LoVo (cell line): Measurements from ENCODE around the gene NPR3.

Source experiments
- DNase-seq: peaks from one replicate; pipeline ENCODE4 v3.0.0-alpha.2; 2016; ENCODE audit warnings: low spot score

NPR3 gene

DNA sequence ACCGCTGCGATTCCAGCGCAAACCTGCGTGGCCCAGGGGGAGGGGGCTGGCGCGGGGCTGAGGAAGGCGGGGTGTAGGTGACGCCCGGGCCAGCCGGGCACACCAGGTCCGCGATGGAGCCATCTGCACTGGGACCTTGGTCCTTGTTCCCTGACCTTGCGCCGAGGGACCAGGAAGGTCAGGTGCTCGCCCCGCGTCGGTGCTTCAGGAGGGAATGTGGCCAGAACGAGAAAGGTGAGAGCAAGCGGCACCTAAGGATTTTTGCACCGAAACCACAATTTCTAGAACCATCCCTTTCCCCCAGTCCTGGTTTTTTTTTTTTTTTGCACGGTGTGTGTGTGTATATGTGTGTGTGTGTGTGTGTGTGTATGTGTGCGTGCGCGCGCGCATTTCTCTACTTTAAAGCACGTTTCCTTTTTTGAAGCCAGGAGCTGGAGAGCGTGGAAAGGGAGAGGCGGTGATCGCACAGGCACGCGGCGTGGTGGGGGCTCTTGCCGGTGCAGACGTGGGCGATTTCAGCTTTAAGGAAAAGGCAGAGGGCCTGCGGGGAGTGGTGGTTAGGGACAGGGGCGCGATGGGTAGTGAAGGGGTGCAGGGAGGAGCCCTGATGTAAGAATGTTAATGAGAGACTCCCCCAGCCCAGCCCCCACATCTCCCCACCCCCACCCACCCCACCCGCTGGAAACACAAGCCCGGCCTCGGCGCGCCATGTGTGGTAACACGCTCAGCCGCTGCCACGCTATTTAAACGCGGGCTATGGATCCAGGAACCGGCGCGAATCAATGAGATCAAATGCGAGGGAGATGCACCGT, at the start of gene NPR3:
Gene NPR3 (plus strand): TSS at position 772 of the 812 bp plus-strand sequence. CDS start 456 bp downstream, outside the sequence.
- no peak for DNase-seq

DNA sequence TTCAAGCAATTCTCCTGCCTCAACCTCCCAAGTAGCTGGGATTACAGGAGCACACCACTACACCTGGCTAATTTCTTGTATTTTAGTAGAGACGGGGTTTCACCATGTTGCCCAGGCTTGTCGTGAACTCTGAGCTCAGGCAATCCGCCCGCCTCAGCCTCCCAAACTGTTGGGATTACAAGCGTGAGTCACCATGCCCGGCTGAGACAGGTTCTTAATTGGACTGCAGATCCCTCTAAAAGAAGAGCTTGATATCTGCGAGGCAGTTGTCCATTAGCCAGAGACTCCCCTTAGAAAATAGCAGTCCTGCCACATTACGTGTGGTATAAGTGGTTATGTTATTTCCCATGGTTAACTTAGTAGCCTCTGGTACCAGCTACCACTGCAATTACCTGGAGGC, 46.6 kb upstream of the NPR3 start:
- no peak for DNase-seq

DNA sequence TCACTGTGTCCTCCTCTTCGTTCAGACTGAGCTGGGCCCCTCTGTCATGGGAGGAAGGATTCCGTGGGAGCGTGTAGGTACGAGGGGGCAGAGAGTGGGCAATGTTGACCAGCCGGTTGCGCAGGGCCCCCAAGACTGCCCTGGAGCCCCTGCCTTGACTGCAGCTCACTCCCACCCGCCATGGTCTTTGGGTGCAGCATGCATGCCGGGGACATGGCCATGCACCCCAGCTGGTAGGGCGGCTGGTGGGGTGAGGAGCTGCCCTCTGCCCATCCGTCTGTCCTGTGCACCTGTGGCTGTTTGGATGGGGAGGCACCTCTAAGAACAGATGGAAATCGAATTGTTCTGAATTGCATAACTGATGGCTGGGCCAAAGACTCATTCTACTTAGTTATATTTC, 42.6 kb upstream of the NPR3 start:
- DNase-seq, result no peak

DNA sequence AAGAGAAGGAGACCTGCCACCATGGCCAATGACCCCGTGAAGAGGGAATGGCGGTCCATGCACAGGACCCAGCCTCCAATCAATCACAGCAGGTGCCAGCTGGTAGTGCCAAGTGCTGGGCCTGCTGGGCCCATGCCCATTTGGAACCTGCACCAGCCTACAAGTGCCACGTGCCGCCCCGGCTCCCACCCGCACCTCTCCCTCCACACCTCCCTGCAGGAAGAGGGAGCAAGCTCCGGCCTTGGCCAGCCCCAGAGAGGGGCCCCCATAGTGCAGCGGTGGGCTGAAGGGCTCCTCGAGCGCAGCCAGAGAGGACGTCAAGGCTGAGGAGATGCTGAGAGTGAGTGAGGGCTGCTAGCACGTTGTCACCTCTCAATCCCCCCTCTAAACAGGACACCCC, 37.8 kb upstream of the NPR3 start:
- no peak for DNase-seq

DNA sequence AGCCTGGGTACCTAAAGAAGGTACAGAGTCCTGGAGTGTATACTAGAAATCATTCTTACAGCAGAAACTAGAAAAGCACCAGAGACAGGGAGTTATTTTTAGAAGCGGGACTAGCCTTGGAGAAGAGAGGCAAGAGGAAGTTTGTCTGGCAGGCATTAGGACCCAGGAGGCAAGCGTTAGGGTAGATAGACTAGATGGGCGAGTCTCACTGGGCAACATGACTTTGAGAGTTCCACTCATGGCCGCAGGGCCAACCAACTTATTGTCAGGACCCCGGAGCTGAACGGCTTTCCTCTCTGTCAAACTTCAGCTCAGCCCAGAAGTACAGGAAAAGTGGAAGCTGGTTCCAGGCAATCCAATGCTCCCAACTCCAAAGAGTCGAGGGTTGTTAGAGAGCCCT, 34.1 kb upstream of the NPR3 start:
- DNase-seq, result no peak

GRCh38 chr5:32678472-32678871, 32.6 kb upstream of the NPR3 start:
- DNase-seq, result no peak

DNA sequence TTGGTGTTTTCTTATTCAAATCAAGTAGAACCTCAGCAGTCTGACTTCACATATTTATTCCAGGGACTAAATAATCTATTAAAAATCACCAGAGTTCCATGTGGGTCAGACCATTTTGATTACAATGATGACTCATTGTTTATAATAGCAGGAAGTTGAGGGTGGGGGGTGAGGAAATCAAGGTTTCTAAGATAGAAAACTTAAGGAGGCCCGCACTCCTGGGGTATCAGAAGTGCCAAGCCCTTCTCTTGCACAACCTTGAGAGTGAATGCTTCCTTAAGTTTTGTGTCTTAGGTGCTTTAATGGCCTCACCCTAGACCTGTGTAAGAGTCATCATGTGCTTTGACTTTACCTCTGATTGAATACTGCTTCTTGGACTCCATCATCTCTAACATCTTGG, 31.9 kb upstream of the NPR3 start:
- no peak for DNase-seq

DNA sequence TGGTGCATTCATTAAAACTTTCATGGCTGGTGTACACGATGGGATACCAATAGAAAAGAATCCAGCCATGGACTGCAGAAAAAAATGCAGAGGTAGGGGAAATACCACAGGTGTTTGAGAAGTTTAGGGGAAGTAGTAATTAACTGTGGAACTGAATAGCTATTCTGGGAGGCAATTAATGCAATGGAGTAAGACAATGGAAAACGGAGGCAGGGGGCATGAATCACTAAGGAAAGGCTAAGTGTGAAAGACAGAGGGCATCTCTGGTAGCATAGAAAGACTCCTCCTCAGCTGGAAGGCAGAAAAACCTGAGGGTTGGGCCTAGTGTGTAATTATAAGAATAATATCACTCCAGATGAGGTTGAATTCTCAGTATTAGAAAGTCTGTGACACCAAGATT, 30.9 kb upstream of the NPR3 start:
- DNase-seq, result no peak

GRCh38 chr5:32683125-32683524, 28.0 kb upstream of the NPR3 start:
- DNase-seq, result no peak

DNA sequence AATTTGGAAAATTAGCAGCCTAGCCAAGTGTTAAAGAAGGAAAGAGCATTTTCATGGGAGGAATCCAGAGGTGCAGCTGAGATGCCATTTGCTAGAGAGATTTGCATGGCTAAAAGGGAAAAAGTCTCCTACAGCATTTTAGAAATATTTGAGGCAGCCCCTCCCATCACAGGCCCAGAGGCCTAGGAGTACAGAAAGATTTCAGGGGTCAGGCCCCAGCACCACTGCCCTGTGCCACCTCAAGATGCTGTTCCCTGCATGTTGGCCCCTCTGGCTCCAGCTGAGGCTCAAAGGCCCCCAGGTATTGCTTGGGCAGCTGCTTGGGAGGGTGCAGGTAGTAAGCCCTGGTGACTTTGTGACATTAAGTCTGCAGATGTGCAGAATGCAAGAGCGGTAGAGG, 26.9 kb upstream of the NPR3 start:
- DNase-seq, result no peak

DNA sequence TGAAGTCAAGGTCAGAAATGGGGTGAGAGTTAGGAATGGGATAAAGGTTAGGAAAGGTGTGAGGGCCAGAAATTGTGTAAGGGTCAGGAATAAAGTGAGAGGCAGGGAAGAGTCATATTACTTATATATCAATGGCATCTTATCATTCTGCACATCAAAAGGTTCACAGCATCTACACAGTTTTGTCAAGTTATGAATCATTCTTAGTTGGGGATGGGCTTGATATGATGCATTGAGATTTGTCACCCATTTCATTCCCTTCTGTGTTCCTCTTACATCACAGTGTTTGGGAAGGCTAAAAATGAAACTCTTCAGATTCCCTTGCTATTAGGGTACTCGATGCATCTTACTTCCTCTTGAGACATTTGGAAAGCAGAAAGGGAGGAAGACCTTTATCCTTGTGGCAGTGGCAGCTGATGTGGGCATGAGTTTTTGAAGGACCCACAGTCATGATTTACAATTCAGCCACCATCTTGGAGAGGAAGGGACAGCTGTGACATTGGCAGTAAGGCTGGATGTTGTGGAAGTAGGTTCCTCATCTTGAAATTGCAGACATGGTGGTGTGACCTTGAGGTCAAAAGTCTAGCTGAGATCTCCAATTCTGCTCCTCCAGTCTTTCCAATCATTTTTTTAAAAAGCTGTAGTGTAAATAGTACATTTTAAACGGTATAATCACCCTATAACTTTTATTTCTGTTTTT, 24.2 kb upstream of the NPR3 start:
- no peak for DNase-seq

- DNase-seq, result peak; percentile 14
These were observed 23.7 kb upstream of the NPR3 start for GRCh38 chr5:32687499-32687831.

DNA sequence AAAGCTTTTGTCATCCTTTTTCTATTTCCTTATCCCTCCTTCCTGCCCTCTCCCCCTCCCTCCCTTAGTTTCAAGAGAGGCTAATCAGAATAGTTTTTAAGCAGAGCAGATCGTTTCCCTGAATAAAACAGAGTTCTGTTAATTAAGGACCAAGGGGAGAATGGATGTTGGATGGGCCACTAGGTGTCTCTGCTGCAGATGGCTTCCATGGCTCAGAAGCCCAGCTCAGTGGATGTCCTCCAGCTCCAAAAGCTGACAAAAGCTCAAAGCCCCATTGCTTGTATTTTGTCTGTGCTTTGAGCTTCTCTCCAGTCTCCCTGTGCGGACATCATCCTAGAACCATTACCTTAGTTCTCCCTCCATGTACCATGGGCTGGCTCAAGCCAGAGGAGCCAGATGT, 21.0 kb upstream of the NPR3 start:
- DNase-seq, result no peak

DNA sequence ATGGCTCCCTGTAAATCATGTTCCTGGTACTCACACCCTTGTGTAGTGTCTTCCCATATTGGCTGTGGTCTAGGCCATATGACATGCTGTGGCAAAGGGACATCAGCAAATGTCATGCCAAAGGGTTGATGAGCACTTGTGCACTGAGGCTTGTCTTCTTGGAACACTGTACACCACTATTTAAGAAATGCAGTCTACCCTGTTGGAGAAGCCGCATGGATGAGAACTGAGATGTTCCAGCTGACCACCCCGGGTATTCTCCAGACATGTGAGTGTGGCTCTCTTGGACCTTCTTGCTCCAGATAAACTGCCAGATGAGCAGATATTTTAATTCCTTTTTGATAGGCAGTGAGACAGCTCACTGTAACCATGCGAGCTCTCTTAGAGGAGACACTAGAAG, 20.5 kb upstream of the NPR3 start:
- DNase-seq, result no peak

DNA sequence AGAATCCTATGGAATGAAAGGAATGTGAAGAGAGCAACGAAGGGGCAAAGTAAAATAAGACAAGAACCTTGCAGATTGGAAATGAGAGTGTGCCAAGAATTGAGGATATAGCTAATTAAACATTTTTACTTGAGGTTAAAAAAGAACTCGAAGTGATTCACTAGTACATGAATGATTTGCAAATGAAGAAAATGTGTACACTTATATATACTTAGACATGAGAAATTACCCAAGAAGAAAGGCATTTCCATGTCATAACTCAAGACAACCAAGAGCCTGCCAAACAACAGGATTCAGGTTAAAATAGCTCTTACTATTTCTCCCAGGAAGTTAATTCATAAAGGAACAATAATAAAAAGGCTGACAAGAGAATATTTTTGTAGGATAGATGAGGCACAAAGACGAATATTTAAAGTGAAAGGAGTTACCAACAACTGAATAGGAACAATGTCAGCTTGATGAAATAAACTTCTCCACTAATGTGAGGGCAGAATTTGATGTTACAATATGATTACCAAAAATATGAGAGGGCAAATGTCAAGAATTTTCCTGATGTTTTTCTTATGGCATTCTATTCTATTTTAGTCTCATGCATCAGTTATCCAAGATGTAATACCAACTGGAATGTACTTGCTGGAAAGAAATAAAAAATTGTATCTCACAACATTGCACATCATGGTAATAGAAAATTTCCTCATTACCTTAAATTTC, 18.9 kb upstream of the NPR3 start:
- DNase-seq, result no peak

DNA sequence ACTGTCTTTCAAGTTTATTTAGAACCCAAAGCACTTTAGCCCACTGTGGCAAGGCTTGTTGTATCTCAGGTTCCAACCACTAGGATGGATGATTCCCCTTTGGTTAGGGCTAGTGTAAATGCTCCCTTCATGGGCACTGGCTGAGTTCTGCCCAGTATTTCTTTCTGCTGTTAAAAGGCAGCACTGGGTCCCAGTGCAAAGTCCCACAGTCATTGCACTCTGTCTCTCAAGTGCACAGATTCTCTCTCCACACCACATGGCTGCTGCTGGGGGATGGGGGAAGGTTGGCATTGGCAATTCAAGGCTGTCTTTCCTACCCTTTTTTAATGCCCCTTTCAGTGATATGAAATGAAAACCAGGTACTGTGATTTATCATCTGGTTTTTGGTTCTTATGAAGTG, 7.2 kb upstream of the NPR3 start:
- DNase-seq, result no peak

DNA sequence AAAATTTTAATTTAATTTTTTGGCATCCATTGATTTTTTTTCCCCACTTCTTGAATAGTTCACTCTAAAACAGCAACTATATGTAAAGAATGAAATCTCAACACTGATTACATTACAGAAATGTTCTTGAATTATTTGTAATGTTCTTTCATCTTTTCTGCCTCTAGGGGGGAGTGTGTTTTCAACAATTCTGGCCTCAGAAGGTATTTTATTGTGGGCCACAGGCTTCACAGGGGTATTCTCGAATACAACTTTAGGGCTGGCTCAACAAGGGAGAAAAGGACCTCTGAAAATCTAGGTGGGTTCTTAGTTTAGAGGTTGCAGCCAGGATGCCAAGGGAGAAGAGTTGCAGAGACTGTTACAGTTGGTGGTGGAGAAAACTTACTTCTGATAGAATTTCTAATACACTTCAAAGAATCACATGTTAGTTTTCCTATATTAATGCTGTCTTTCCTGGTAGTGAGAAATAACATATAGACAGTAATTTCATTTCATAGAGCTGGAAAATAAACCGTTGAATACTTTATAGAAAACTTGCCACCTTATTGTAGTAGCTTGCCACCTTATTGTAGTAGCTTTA, 3.6 kb upstream of the NPR3 start:
- DNase-seq, result peak; percentile 37

DNA sequence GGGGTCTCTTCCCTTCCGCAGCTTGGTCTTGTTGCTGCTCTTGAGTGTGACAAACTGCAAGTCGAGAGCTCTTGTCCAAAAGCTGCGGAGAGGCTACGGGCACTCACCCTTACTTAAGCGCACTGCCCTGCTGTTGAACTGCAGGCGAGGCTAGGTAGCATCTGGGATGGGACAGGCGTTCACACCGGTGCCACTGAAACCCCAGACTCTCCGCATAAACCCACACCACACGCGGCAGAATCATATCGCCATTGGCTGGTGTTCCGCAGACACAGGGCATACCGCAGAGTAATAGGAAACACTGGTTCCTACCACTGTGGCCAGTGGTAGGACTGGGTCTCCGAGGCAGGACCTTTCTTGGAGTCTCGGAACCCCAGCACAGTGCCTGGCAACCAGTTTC, 2.2 kb upstream of the NPR3 start:
- DNase-seq, result no peak

DNA sequence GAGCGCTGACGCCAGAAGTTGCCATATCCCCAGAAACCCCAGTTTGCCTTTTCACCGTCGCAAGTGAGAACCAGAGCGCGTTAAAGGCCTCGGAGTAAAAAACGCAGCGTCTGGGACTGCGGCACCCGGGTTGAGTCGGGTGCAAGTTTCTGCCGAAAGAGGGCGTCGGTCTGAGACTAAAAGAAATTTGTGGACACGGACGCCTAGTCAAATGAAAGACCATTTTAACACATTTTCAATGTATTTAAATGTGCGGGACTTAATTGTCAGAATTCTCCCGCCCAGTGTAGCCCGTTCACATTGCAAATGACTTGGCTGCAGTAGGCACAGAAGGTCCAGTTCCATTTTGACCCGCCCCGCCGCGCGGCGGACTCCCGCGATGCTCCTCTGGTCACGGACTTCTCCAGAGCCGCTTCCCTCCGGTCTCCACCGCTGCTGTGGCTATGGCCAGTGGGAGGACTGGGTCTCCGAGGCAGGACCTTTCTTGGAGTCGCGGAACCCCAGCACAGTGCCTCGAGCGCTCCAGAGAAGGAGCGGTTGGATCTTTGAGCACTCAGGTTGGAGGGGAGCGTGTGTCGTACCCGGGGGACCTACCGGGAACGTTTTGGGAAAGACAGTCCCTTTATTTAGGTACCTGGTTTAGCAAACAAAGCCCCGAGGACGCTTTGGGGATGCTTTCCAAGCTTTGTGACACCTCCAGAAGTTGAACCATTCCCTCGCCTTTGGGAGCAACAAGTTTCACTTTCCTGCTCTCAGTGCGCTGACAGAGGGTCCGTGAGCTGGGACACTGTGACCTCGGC, 1.2 kb upstream of the NPR3 start:
- DNase-seq, result peak; percentile 53

DNA sequence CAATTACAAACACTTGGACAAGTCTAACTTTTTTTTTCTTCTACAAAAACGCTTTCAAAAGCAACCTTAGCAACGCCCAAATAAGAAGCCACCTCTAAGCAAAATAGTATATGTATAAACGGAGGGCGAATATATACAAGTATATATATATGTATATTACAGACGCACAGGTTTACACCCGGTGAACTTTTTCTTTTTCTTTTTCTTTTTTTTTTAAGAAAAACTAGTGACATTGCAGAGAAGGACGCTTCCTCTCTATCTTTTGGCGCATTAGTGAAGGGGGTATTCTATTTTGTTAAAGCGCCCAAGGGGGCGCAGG, 200 bp downstream of the NPR3 start:
- DNase-seq, result no peak

DNA sequence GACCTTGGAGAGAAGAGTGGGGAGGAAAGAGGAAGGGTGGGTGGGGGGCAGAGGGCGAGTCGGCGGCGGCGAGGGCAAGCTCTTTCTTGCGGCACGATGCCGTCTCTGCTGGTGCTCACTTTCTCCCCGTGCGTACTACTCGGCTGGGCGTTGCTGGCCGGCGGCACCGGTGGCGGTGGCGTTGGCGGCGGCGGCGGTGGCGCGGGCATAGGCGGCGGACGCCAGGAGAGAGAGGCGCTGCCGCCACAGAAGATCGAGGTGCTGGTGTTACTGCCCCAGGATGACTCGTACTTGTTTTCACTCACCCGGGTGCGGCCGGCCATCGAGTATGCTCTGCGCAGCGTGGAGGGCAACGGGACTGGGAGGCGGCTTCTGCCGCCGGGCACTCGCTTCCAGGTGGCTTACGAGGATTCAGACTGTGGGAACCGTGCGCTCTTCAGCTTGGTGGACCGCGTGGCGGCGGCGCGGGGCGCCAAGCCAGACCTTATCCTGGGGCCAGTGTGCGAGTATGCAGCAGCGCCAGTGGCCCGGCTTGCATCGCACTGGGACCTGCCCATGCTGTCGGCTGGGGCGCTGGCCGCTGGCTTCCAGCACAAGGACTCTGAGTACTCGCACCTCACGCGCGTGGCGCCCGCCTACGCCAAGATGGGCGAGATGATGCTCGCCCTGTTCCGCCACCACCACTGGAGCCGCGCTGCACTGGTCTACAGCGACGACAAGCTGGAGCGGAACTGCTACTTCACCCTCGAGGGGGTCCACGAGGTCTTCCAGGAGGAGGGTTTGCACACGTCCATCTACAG, 760 bp downstream of the NPR3 start:
- no peak for DNase-seq
